GM18909 (cell line): ENCODE results near the gene CHPT1.
"Not testable (repeated sequence)": the region's sequence is repeated elsewhere in the genome, so short reads cannot be mapped to it uniquely, and the experiment has no call there.

ENCODE experiments used
- ATAC-seq: cut with Tn5 transposase; IDR thresholded peaks from one replicate; pipeline ENCODE4 v1.9.1; 2021; ENCODE audit warnings: mild to moderate bottlenecking; ENCODE audit not compliant: unreplicated experiment, poor library complexity

CHPT1 gene

DNA sequence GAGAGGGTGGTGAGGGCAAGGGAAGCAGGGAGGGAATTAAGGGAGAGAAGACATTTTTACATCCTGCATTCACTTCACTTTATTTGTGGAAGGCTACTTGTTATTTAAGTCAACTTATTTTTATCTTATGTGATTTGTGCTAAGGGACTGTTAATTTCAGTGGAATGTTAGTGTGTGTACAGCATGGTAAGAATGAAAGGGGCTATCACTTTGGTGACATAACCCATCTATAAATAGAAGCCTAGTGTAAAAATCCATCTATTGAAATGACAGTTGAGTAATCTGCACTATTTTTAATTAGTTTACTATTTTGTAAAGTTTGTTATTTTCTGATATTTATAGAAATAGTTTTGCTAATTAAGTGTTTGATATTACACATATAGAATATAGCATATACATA lies 16.8 kb upstream of the CHPT1 start:
- ATAC-seq = no peak

DNA sequence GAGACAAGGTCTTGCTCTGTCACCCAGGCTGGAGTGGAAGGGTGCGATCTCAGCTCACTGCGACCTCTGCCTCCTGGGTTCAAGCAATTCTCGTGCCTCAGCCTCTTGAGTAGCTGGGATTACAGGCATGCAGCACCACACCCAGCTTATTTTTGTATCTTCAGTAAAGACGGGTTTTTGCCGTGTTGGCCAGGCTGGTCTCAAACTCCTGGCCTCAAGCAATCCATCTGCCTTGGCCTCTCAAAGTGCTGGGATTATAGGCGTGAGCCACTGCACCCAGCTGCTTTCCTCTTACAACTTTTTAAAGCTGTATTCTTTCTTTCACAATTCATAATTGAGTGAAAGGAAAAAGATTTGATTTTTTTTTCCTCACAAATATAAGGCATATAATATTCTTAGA lies 15.8 kb upstream of the CHPT1 start:
- ATAC-seq = not testable (repeated sequence)

DNA sequence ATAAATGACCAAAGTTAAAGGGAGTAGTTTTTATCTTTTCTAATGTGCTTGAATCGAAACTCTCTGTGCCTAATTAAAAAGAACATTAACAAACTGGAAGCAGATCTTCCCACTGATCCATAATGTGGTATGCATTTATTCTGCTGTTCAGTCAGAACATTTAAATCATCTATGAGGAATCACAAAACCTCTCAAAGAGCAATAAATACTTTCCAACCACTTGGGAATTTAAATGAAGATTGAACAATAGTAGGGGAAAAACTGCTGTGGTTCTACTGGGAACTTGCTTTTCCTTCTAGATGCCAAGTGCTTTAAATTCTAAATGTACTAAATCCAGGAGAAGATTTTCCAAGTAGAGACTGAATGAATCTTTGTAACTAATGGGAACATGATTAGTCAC lies 12.3 kb upstream of the CHPT1 start:
- ATAC-seq = no peak

DNA sequence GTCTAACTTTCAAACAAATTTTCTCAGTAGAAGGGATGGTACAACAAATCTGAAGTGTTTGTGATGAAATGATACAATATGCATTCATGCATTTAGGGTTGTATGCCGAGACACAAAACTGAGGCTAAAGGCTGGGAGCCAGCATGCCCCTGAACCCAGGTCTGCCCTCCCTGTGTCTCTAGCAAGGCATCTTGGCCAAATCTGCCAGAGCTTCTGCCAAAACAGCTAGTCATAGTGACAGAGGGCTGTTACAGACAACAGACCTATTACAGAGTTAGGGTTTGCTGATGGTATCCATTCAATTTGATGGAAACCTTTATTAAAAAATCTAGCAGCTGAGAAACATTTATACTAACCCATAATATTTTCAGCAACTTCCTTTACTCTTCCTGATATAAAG lies 11.3 kb upstream of the CHPT1 start:
- no peak for ATAC-seq

DNA sequence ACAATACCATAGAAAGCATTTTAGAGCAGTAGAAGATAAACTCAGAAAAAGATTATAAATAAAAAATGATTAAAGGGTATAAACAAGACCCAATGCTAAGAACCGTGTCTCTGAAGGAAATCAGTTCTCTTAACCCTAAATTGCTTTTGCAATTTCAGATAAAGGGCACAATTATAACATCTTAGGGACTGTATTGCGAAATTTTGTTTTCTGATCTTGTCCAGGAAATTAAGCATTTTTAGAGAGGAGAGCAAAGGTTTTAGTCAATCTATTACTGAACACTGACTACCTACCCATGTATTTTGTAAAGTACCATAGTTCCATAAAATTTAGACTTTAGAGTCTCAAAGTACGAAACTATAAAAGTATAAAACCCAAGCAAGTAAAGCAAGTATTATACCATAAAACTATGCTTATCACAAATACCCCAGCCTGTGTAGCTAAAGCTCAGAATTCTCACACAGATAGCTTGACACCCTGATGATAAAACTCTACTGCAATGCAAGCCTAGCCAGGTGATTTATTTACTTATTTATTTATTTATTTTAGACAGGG lies 6.8 kb upstream of the CHPT1 start:
- ATAC-seq = no peak

DNA sequence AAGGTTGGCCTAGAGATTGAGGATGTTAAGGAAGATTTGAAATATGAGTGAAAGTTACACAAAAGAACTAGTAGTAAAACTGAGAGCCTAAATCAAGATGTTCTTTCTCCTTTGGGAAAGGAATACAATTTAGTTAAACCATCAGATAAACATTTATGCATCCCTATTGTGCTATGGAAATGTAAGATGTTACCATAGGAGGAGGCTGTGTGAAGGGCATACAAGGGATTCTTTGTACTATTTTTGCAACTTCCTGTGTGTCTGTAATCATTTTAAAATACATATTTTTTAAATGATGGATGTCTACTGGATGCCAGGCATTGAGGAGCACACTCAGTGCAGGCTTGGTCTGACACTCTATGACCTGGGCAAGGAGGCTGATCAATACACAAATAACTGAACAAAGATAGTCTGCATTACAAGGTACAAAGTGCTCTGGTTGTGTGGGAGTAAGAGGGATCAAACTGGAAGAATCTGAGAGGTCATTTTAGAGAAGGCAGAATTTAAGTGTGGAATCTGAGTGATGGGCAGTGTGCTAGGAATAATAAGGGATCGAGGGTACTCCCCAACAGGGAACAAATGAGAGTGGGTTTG lies 5.8 kb upstream of the CHPT1 start:
- ATAC-seq = no peak

DNA sequence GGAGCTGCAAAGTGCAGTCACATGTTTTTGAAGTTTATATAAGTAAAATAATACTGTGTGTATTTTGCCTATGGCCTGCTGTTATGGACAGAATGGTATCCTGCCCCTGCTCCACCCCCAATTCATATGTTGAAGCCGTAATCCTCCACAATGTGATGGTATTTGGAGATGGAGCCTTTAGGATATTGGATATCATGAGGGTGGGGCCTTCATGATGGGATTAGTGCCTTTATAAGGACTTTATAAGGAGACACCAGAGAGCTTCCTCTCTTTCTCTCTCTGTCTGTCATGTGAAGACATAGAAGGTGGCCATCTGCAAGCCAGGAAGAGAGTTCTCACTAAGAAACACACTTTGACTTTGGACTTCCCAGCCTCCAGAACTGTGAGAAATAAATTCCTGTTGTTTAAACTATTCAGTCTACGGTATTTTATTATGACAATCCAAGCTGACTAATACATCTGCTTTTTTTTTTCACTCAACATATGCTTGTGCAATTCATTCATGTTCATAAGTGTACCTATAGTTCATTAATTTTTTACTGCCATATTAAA lies 3.1 kb upstream of the CHPT1 start:
- no peak for ATAC-seq

DNA sequence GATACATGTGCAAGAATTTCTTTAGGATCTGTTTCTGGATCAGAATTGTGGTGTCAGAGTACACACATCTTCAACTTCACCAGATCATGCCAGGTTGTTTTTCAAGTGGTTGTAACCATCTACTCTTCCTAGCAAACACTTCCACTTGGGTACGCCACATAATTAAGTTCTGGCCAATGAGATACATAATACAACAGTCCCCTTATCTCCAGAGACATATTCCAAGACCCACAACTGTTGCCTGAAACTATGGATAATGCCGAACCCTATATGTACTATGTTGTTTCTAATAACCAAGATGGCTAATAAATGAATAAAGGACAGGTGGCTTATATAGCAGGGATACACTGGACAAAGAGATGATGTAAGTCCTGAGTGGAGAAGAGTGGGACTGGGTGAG lies 2.5 kb upstream of the CHPT1 start:
- ATAC-seq = no peak

DNA sequence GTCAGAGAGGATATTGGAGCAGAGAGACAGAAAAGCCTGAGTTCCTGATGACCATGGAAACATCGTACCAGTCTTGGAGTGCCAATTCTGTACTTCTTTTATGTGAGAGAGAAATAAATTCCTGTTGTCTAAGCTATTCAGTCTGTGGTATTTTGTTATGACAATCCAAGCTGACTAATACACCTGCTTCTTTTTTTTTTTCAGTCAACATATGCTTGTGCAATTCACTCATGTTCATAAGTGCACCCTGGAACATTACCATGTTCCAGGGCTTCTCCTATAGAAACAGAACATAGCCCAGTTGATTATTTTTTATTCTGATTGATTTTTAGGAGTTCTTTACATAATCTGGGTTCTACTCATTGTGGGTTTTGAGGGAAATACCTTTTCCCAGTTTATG lies 1.7 kb upstream of the CHPT1 start:
- ATAC-seq = no peak

DNA sequence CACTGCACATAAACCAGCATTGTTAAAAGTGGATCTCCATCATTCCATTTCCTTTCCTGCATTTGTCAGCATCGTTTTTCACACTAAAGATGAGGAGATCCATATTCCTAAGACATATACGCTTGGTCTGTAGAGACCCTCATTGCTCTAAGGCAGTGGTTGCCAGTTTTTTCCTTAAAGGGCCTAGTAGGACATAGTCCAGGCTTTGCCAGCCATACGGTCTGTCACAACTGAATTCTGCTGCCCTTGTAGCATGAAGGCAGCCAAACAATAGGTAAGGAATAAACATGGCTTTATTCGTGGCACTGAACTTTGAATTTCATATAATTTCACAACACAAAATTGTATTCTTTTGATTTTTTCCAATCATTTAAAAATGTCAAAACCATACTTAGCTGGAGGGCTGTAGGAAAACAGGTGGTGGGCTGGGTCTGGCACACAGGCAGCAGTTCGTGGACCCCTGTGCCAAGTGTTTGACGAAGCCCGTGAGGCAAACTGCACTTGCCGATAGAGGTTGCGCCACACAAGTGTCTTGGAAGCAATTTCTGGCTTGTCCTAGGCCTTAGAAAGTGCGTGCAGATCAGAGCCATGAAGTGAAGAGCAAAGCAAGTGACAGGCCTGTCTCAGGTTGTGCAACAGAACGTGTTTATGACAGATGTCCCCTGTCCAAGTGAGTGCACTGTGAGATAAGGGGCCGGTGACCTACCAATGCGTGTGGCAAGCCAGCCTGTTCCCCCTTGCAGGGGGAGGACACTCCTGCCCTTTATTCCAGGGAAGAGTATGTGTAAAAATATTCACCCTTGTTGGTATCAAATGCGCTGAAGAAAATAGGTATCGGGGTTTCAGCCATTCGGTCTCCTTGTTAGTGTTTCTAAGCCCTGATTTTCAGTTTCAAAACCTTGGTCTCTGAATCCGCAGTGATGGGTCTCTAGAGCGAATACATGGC lies 916 bp upstream of the CHPT1 start:
- ATAC-seq = peak; percentile 12

DNA sequence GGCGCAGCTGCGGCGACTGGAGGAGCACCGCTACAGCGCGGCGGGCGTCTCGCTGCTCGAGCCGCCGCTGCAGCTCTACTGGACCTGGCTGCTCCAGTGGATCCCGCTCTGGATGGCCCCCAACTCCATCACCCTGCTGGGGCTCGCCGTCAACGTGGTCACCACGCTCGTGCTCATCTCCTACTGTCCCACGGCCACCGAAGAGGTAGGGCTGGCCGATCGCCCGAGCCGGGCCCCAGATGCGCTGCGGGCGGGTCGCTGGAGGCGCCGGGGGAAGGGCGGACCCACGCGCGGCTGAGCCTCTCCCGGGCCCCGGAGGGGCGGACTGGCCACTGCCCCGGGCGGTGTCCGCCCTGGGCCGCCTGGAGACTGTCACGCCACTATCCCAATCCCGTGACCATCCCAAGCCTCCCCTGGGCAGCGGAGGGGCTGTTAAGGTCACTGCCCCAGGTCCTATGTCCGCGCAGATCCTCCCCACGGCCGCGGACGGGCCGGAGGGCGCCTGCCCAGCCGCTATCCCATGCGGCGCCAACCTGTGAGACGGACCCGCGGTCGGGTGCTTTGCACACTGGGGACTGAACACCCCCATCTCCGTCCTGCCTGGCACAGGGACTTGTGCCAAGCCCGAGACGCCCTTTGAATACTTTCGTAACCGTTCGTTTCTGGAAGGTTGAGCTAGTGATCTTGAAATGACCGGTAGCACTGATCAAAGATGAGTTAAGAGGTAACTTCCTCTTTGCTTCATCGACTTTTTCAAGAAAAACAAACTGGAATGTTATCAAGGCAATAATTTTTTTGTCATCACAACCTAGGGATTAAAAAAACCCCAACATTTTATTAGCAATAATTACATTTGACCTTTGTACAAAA lies 725 bp downstream of the CHPT1 start:
- ATAC-seq = peak; percentile 40

DNA sequence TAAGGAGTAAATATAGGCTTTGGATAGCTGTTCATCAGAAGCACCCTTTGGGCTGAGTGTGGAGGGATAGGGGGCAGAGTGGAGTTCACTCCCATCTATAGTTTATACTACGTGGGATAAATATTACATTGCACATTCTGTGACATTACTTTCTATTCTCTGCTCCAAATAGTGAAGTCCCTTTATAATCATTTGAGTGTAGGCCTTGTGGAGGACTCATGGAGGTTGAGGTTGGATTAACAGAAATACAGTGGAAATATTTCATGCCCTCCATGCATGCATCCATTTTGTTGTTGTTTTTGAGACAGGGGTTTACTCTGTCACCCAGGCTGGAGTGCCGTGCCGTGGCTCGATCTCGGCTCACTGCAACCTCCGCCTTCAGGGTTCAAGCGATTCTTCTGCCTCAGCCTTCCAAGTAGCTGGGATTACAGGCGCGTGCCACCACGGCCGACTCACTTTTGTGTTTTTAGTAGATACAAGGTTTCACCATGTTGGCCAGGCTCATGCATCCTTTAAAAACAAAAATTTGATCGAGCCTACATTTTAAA lies 1.4 kb downstream of the CHPT1 start:
- no peak for ATAC-seq

DNA sequence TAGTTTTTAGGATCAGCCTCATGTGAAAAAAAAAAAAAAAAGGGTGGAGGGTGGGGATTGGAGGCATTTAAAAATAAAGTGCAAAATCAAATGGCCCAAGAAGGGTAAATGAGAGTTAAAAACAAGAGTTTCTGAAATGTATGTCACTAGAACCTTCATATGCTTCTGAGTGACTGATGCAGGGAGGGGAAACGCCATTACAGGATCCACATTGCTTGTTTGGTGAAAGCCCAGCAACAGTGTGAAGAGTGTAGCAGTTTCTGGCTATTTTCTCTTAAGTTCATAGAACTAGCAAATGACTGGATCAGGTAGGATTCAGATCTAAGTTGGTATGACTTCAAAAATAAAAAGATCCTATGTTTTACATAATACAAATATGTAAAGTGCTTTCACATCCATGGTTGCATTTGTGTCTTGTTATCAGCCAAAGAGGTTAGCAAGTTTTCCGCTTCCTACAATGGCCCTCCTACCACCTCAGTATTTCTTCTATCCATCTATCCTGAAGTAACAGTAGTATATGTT lies 2.9 kb downstream of the CHPT1 start:
- no peak for ATAC-seq

DNA sequence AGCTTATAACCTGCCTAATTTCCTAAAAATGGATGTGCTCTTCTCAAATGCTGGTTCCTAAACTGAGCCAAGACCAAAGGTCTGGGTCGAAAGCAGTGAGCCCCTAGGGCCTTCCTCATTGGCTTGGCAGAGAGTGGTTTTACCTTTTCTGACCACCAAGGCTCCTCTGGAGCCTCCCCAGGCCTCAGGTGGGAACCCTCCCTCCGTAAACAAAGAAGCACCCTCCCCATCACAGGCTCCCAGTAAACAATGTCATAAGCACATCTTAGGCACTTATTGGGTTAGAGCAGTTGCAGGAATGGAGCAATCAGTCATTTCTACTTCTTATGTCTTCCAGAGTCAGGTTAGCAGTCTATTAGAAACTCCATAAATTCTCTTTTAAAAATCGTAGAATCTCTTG lies 6.0 kb downstream of the CHPT1 start:
- no peak for ATAC-seq

DNA sequence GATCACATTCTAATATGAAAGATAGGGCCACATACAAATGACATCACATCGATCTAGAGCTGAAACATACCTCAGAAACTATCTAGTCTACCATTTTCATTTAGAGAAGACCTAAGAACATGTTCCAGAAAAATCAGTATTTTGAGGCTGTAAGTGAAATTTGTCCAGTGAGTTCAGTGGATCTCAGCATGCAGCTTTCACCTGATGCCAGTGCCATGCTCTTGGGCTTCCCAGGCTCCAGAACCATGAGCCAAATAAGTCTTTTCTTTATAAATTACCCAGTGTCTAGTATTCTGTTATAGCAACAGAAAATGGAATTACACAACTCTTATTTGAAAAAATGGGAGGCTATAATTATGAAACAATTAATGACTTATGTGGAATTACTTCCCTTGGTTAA lies 9.0 kb downstream of the CHPT1 start:
- ATAC-seq = no peak

DNA sequence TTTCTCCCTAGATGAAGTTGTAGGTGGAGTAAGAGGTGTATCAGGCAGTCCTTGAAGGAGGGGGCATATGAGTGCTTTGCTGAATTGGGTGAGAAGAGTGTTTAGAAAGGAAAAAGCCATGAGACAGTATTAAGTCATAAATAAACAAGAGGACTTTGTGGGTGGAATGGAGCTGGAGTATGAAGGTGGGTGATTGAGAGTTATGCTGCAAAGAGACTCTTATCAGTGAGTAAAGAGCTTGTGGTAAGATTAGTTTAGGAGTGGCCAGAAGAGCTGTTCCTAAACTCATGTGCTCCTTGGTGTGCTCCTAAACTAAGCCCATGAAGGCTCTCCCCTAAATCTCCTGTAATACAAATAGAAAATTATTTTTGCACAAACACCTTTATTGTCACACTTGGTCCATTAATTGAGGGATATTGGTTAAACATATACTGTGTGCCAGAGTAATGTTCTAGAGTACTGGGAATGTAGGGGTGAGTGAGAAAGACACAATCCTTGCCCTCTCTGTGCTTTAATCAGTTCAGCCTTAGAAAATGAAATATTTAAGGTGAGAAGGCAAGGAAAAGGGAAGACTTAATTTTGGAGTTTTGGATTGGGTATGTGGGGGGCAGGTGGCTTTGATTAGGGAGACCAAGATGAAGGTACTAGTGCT lies 9.8 kb downstream of the CHPT1 start:
- ATAC-seq = no peak

DNA sequence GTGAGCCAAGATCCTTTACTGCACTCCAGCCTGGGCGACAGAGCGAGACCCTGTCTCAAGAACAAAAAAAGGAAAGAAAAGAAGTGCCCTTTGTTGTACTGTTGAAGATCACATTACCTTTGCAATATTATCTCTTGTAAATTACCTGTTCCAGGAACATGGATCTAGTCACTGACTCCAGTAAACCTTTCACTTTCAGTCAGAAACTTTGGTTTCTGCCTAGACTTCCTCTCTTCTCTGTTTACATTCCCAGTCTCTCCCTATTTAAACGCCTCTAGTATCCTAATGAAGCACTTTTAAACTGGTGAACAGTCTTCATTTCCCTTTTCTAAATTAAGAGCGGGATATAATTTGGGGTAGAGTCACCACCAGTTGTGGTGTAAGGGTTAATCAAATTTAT lies 12.8 kb downstream of the CHPT1 start:
- no peak for ATAC-seq

DNA sequence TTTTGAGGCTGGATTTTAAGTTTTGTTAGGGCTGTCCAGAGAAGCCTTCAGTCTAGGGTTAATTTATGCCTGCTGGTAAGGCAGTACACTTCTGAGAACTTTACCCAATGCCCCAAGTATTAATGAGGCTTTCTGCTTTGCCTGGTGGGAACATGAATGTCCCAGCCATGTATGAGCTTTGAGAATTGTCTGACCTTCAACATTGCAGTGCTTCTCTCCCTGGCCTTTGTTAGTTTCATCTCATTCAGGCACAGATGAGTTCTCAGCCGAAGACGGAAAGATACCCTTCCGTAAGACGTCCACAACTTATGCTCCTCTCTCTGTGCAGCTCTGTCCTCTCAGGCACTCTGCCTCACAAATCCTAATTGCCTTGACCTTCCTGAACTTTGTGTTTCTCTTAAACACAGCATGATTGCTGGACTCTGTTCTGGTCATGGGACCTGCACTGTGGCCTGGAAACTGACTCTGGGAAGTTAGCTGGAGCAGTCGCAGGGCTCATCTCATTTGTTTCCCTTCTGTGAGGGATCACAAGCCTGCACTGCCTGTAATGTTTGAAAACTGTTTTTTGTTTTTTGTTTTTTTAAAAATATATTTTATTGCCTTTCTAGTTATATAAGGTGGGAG lies 15.7 kb downstream of the CHPT1 start:
- ATAC-seq = no peak

DNA sequence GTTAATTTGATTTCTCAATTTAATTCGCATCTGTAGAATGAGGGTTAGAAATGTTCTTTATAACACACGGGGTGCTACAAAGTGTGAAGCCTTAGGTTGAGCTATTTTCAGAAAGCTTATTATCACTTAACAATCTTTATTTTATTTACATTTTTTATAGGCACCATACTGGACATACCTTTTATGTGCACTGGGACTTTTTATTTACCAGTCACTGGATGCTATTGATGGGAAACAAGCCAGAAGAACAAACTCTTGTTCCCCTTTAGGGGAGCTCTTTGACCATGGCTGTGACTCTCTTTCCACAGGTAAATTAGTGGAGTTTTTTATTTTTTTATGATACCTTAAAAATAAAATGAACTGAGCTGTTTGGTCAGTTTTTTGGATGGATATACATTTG lies 16.5 kb downstream of the CHPT1 start:
- ATAC-seq = no peak
